HepG2 (cell line): Measurements from ENCODE around the gene SLC22A23. TPM values are rescaled to one million over a fixed set of nuclear protein-coding genes. Genes with fewer than 3 reads are reported as not detected.

Experiments
- BCL6 ChIP-seq: IDR thresholded peaks from 2 replicates; pipeline ENCODE4 v1.6.1; 2016; ENCODE audit warnings: missing genetic modification reagents, missing compliant biosample characterization
- ELF1 ChIP-seq: sonication (generic); formaldehyde crosslinking; IDR thresholded peaks from 2 replicates; pipeline ENCODE4 v1.4.0; 2020; ENCODE audit warnings: missing genetic modification reagents
- FOXA1 ChIP-seq, 2 experiments: fragments of 450-650 bp in 1 of 2; sonication (generic) in 1 of 2; formaldehyde crosslinking in 1 of 2; IDR thresholded peaks; 2 replicates each; pipeline versions ENCODE4 v1.4.0 to v1.6.1; 2016 to 2020; ENCODE audit warnings: missing genetic modification reagents in 1 of 2
- NR3C1 ChIP-seq: sonication (generic); formaldehyde crosslinking; IDR thresholded peaks from 2 replicates; pipeline ENCODE4 v1.4.0; 2020; ENCODE audit warnings: missing genetic modification reagents
- PLRG1 ChIP-seq: fragments of 450-650 bp; conservative IDR thresholded peaks from 2 replicates; pipeline ENCODE4 v1.6.1; 2016
- REL ChIP-seq: sonication (generic); formaldehyde crosslinking; conservative IDR thresholded peaks from 2 replicates; pipeline ENCODE4 v1.8.0; 2022; ENCODE audit warnings: mild to moderate bottlenecking, missing genetic modification reagents, moderate library complexity
- SMC3 ChIP-seq: IDR thresholded peaks from 2 replicates; pipeline ENCODE4 v1.6.1; 2011; ENCODE audit warnings: low read length, improper control_type of control experiment
- SP5 ChIP-seq: IDR thresholded peaks from 2 replicates; pipeline ENCODE4 v1.6.1; 2016; ENCODE audit warnings: low read depth, borderline replicate concordance
- ZC3H4 ChIP-seq: sonication (generic); formaldehyde crosslinking; IDR thresholded peaks from 2 replicates; pipeline ENCODE4 v1.4.0; 2020; ENCODE audit warnings: missing genetic modification reagents, borderline replicate concordance
- ZNF234 ChIP-seq: sonication (generic); formaldehyde crosslinking; conservative IDR thresholded peaks from 2 replicates; pipeline ENCODE4 v1.5.1; 2020; ENCODE audit warnings: mild to moderate bottlenecking, missing genetic modification reagents
- ZNF260 ChIP-seq: sonication (generic); formaldehyde crosslinking; IDR thresholded peaks from 2 replicates; pipeline ENCODE4 v1.4.0; 2020; ENCODE audit warnings: missing genetic modification reagents, low read depth, mild to moderate bottlenecking, borderline replicate concordance
- ZNF264 ChIP-seq: sonication (generic); formaldehyde crosslinking; IDR thresholded peaks from 2 replicates; pipeline ENCODE4 v1.4.0; 2020; ENCODE audit warnings: missing genetic modification reagents
- ZNF432 ChIP-seq: sonication (generic); formaldehyde crosslinking; IDR thresholded peaks from 2 replicates; pipeline ENCODE4 v1.5.0; 2020; ENCODE audit warnings: missing genetic modification reagents, mild to moderate bottlenecking, borderline replicate concordance
- ZNF557 ChIP-seq: sonication (generic); formaldehyde crosslinking; IDR thresholded peaks from 2 replicates; pipeline ENCODE4 v1.4.0; 2020; ENCODE audit warnings: missing genetic modification reagents
- ZNF605 ChIP-seq: sonication (generic); formaldehyde crosslinking; IDR thresholded peaks from 2 replicates; pipeline ENCODE4 v1.8.0; 2022; ENCODE audit warnings: mild to moderate bottlenecking, missing genetic modification reagents
- ZNF777 ChIP-seq: sonication (generic); formaldehyde crosslinking; IDR thresholded peaks from 2 replicates; pipeline ENCODE4 v1.4.0; 2020; ENCODE audit warnings: missing genetic modification reagents
- ZNF878 ChIP-seq: sonication (generic); formaldehyde crosslinking; IDR thresholded peaks from 2 replicates; pipeline ENCODE4 v1.8.1; 2023; ENCODE audit warnings: mild to moderate bottlenecking, missing genetic modification reagents, moderate library complexity
- ZNF879 ChIP-seq: sonication (generic); formaldehyde crosslinking; IDR thresholded peaks from 2 replicates; pipeline ENCODE4 v1.8.1; 2023; ENCODE audit warnings: missing genetic modification reagents
- polyA plus RNA-seq, 8 experiments: library from polyadenylated mRNA; depleted of rRNA in 3 of 8; stranded (reverse) in 7 of 8; unstranded in 1 of 8; fragments of >200 nt; fragmentation: Illumina TruSeq in 4 of 8; extraction: Trizol in 4 of 8; gene quantifications; 2 replicates each; pipeline versions ENCODE4 v1.2.1 to v1.2.3, GENCODE V29; 2011 to 2016; ENCODE audit warnings: low read depth in 4 of 8, missing spikeins in 1 of 8, mixed read lengths in 1 of 8; ENCODE audit not compliant: insufficient read depth in 1 of 8
- total RNA-seq, 5 experiments: library from RNA; depleted of rRNA; stranded (reverse); fragments of >200 nt; fragmentation: Illumina TruSeq; extraction: Trizol; gene quantifications; 2 replicates each; pipeline ENCODE4 v1.2.3, GENCODE V29; 2016; ENCODE audit warnings: low read depth in 1 of 5
- TF ChIP-seq, protein P1 (sequence below): sonication (generic); formaldehyde crosslinking; IDR thresholded peaks from 2 replicates; pipeline ENCODE4 v1.5.1; 2020; ENCODE audit warnings: missing genetic modification reagents, mild to moderate bottlenecking, borderline replicate concordance
- TF ChIP-seq, protein P2 (sequence below): sonication (generic); formaldehyde crosslinking; IDR thresholded peaks from 2 replicates; pipeline ENCODE4 v1.5.1; 2020; ENCODE audit warnings: mild to moderate bottlenecking, moderate library complexity, missing genetic modification reagents
- TF ChIP-seq, protein P3 (sequence below): sonication (generic); formaldehyde crosslinking; IDR thresholded peaks from 2 replicates; pipeline ENCODE4 v1.4.0; 2020; ENCODE audit warnings: mild to moderate bottlenecking, missing genetic modification reagents
- TF ChIP-seq, protein P4 (sequence below): sonication (generic); formaldehyde crosslinking; IDR thresholded peaks from 2 replicates; pipeline ENCODE4 v1.8.1; 2023; ENCODE audit warnings: mild to moderate bottlenecking, moderate library complexity, missing genetic modification reagents

SLC22A23 gene
- total and polyA plus RNA-seq, 2 of the 13 experiments (the other 11 are each of a cell fraction or from before 2014, with no cell fraction given) = 11.8 to 17.5 TPM

DNA sequence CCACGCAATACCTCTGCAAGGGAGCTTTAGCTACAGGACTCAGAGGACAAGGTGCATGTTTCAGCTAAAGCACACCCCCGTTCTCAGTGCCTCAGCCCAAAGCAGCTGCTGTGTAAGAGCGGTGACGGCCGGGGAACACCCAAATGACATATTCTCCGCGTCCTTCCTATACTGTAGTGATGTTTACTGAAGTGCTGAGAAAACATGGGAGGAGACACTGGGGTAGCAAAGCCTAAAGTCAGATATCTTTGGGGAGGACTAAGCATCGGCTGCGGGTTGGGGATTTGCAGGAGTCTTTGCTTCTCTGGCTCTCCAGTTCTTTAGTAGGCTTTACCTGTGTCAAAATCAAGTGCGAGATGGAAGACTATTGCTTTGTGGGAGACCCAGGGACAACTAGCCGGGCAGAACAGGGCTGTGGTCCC lies 1.7 kb downstream of the SLC22A23 start (continued):
- TF ChIP-seq, protein P1, sequence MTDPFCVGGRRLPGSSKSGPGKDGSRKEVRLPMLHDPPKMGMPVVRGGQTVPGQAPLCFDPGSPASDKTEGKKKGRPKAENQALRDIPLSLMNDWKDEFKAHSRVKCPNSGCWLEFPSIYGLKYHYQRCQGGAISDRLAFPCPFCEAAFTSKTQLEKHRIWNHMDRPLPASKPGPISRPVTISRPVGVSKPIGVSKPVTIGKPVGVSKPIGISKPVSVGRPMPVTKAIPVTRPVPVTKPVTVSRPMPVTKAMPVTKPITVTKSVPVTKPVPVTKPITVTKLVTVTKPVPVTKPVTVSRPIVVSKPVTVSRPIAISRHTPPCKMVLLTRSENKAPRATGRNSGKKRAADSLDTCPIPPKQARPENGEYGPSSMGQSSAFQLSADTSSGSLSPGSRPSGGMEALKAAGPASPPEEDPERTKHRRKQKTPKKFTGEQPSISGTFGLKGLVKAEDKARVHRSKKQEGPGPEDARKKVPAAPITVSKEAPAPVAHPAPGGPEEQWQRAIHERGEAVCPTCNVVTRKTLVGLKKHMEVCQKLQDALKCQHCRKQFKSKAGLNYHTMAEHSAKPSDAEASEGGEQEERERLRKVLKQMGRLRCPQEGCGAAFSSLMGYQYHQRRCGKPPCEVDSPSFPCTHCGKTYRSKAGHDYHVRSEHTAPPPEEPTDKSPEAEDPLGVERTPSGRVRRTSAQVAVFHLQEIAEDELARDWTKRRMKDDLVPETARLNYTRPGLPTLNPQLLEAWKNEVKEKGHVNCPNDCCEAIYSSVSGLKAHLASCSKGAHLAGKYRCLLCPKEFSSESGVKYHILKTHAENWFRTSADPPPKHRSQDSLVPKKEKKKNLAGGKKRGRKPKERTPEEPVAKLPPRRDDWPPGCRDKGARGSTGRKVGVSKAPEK (CRISPR knock-in tag) = 0 out of 2 replicates have a peak, but pooled peaks have one; percentile 15
- TF ChIP-seq, protein P2, sequence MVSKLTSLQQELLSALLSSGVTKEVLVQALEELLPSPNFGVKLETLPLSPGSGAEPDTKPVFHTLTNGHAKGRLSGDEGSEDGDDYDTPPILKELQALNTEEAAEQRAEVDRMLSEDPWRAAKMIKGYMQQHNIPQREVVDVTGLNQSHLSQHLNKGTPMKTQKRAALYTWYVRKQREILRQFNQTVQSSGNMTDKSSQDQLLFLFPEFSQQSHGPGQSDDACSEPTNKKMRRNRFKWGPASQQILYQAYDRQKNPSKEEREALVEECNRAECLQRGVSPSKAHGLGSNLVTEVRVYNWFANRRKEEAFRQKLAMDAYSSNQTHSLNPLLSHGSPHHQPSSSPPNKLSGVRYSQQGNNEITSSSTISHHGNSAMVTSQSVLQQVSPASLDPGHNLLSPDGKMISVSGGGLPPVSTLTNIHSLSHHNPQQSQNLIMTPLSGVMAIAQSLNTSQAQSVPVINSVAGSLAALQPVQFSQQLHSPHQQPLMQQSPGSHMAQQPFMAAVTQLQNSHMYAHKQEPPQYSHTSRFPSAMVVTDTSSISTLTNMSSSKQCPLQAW = peak; percentile 79
- TF ChIP-seq SMC3 (no peak; the same call in 1 of the 2 replicates), ZNF234 (CRISPR knock-in tag) (no peak), ZNF605 (no peak; the same call in 1 of the 2 replicates), REL (CRISPR knock-in tag) (no peak), BCL6 (no peak), ZNF260 (no peak), FOXA1 (IDR thresholded peaks at IDR 0.05) (no peak), FOXA1 (CRISPR knock-in tag; IDR thresholded peaks at IDR 0.05) (peak; percentile 62), ELF1 (CRISPR knock-in tag) (peak; percentile 6; the same call in 1 of the 2 replicates), ZNF264 (no peak), NR3C1 (CRISPR knock-in tag) (no peak), SP5 (CRISPR knock-in tag) (peak; percentile 7; the same call in 1 of the 2 replicates), ZNF879 (CRISPR knock-in tag) (no peak), ZNF432 (CRISPR knock-in tag) (no peak), ZC3H4 (CRISPR knock-in tag) (no peak), PLRG1 (no peak), ZNF878 (no peak), ZNF557 (CRISPR knock-in tag) (no peak), ZNF777 (CRISPR knock-in tag) (no peak; the same call in 1 of the 2 replicates)
- TF ChIP-seq, protein P3, sequence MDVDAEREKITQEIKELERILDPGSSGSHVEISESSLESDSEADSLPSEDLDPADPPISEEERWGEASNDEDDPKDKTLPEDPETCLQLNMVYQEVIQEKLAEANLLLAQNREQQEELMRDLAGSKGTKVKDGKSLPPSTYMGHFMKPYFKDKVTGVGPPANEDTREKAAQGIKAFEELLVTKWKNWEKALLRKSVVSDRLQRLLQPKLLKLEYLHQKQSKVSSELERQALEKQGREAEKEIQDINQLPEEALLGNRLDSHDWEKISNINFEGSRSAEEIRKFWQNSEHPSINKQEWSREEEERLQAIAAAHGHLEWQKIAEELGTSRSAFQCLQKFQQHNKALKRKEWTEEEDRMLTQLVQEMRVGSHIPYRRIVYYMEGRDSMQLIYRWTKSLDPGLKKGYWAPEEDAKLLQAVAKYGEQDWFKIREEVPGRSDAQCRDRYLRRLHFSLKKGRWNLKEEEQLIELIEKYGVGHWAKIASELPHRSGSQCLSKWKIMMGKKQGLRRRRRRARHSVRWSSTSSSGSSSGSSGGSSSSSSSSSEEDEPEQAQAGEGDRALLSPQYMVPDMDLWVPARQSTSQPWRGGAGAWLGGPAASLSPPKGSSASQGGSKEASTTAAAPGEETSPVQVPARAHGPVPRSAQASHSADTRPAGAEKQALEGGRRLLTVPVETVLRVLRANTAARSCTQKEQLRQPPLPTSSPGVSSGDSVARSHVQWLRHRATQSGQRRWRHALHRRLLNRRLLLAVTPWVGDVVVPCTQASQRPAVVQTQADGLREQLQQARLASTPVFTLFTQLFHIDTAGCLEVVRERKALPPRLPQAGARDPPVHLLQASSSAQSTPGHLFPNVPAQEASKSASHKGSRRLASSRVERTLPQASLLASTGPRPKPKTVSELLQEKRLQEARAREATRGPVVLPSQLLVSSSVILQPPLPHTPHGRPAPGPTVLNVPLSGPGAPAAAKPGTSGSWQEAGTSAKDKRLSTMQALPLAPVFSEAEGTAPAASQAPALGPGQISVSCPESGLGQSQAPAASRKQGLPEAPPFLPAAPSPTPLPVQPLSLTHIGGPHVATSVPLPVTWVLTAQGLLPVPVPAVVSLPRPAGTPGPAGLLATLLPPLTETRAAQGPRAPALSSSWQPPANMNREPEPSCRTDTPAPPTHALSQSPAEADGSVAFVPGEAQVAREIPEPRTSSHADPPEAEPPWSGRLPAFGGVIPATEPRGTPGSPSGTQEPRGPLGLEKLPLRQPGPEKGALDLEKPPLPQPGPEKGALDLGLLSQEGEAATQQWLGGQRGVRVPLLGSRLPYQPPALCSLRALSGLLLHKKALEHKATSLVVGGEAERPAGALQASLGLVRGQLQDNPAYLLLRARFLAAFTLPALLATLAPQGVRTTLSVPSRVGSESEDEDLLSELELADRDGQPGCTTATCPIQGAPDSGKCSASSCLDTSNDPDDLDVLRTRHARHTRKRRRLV (CRISPR knock-in tag) = no peak
- TF ChIP-seq, protein P4, sequence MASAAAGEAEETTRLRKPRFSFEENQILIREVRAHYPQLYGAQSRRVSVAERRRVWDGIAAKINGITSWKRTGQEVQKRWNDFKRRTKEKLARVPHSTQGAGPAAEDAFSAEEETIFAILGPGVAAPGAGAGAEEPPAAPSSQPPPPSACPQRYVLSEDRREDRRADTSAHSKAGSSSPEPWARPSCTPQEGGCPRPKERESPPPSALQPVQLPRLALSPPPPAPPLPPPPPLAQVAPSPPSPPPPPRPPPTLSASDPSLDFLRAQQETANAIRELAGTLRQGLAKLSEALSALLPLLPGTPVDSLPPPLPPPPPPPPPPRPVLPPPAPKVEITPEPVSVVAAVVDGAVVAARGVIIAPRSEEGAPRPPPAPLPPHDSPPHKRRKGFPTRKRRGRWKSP (CRISPR knock-in tag) = peak; percentile 12
